Measurements from ENCODE around the gene SESN2.

The SESN2 gene

DNA sequence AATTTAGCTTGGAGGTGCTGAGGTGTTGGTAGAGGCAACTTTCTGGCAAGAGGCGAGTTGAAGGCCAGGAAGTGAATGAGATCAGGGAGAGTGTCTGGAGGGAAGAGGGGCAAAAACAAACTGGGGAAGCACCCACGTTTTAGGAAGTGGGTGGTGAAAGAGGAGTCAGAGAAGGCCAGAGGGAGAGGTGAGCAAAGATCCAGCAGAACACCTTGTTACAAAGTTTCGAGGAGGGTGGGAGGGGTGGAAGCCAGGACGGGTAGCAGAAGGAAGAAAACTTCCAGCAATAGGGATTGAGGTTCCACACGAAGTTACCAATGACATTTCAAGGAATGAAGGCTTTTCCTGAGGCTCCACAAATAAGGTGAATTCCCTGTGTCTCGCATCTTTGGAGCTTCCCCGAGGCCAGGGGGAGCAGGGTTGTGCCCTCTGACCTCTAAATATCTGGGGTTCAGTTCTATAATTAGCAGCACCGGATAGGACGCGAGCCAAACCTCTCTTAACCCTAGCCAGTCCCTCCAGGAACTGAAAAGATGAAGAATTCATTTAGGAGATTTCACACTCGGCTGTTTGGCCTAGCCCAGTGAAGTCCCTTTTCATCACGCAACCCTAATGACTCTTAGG is 578 bp upstream of the SESN2 start:
- Histone ChIP-seq H3K36me3 (ENCODE audit: low read depth) (peaks cover 21% of the 10 kb centered on the region), H3K27ac (ENCODE audit: poor library complexity, severe bottlenecking) (peak overlapping the region; percentile 52), H3K4me3 (ENCODE audit: severe bottlenecking) (no peak overlapping the region), H3K4me1 (ENCODE audit: insufficient read depth, poor library complexity, severe bottlenecking) (peaks cover 20% of the 10 kb centered on the region), H3K27me3 (ENCODE audit: insufficient read depth, poor library complexity, severe bottlenecking) (no peaks in the 10 kb centered on the region), H3K9me3 (ENCODE audit: severe bottlenecking) (no peaks in the 10 kb centered on the region)
- ATAC-seq (ENCODE audit: low read depth) (no peak; the same call in 2 of the 3 replicates), DNase-seq (ENCODE audit: low spot score) (no peak)
- TF ChIP-seq, protein P1, sequence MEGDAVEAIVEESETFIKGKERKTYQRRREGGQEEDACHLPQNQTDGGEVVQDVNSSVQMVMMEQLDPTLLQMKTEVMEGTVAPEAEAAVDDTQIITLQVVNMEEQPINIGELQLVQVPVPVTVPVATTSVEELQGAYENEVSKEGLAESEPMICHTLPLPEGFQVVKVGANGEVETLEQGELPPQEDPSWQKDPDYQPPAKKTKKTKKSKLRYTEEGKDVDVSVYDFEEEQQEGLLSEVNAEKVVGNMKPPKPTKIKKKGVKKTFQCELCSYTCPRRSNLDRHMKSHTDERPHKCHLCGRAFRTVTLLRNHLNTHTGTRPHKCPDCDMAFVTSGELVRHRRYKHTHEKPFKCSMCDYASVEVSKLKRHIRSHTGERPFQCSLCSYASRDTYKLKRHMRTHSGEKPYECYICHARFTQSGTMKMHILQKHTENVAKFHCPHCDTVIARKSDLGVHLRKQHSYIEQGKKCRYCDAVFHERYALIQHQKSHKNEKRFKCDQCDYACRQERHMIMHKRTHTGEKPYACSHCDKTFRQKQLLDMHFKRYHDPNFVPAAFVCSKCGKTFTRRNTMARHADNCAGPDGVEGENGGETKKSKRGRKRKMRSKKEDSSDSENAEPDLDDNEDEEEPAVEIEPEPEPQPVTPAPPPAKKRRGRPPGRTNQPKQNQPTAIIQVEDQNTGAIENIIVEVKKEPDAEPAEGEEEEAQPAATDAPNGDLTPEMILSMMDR (IDR thresholded peaks at IDR 0.05; ENCODE audit: poor library complexity, severe bottlenecking) = no peak

DNA sequence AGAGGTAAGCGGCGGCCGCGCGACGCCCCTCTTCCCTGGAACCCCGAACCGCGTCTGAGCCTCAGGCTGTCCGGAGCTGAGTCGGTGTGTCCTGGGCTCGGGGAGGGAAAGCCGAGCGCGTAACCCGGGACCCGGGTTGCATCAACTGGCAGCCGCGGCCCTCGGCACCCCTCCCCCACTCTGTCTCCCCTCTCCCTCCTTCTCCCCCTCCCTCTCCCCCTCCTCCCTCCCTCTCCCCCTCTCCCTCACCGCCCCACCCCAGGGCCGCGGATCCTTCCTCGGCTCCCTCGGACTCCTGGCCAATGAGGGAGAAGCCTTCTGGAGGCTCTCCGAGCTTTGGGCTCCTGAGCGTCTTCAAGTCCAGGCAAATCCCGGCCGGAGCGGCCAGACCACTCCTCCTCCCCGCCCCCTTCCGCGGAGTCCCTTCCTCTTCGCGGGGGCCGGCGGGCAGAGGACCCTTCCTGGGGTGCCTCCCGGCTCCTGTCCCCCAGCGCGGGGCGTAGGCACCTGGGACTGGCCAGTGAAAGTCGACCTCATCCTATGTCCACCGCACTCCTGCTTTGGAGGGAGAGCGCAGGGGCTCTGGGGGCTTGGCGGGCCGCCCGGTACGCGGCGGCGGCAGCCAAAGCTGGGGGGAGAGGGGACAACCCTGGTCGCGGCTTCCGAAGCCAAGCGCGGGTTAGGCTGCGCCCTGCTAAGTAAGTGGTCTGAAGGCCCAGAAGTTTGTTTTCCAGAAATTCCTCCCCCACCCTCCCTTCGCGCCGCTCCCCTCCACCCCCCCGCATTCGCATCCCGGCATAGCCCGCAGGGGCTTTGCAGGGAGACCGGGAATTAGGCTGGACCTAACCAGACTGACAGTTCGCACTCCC is 850 bp downstream of the SESN2 start:
- no peaks in the 10 kb centered on the region for H3K9me3 ChIP-seq (ENCODE audit: severe bottlenecking)
- ATAC-seq (ENCODE audit: low read depth) (peak; percentile 72), DNase-seq (ENCODE audit: low spot score) (peak; percentile 85)
- peak overlapping the region; percentile 52 for H3K27ac ChIP-seq (ENCODE audit: poor library complexity, severe bottlenecking)
- TF ChIP-seq, protein P1 (IDR thresholded peaks at IDR 0.05; ENCODE audit: poor library complexity, severe bottlenecking) = no peak
- H3K36me3 ChIP-seq (ENCODE audit: low read depth) = peaks cover 32% of the 10 kb centered on the region
- peak overlapping the region; percentile 95 for H3K4me3 ChIP-seq (ENCODE audit: severe bottlenecking)
- H3K27me3 ChIP-seq (ENCODE audit: insufficient read depth, poor library complexity, severe bottlenecking) = no peaks in the 10 kb centered on the region
- H3K4me1 ChIP-seq (ENCODE audit: insufficient read depth, poor library complexity, severe bottlenecking) = peaks cover 20% of the 10 kb centered on the region

DNA sequence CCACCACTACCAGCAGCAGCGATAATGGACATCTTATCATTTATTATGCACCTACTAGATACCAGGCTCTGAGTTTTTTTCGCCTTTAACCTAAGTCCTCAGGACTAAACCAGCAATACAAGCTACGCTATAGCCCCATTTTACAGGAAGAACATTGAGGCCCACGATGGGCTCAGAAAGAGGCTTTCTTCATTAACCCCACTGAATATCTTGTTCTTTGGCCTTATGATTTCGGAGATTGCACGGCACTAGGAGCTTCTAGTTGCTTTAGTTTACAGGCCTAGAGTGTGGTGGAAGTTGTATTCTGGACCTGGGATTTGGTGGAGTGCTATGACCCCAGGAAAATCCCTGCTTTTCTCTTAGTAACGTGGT is 1.5 kb downstream of the SESN2 start:
- ATAC-seq (ENCODE audit: low read depth) (no peak), DNase-seq (ENCODE audit: low spot score) (no peak)
- H3K27me3 ChIP-seq (ENCODE audit: insufficient read depth, poor library complexity, severe bottlenecking) = no peaks in the 10 kb centered on the region
- H3K4me1 ChIP-seq (ENCODE audit: insufficient read depth, poor library complexity, severe bottlenecking) = peaks cover 20% of the 10 kb centered on the region
- no peaks in the 10 kb centered on the region for H3K9me3 ChIP-seq (ENCODE audit: severe bottlenecking)
- peaks cover 36% of the 10 kb centered on the region for H3K36me3 ChIP-seq (ENCODE audit: low read depth)
- H3K4me3 ChIP-seq (ENCODE audit: severe bottlenecking) = peak overlapping the region; percentile 95
- TF ChIP-seq, protein P1 (IDR thresholded peaks at IDR 0.05; ENCODE audit: poor library complexity, severe bottlenecking) = no peak
- H3K27ac ChIP-seq (ENCODE audit: poor library complexity, severe bottlenecking) = peak overlapping the region; percentile 52

DNA sequence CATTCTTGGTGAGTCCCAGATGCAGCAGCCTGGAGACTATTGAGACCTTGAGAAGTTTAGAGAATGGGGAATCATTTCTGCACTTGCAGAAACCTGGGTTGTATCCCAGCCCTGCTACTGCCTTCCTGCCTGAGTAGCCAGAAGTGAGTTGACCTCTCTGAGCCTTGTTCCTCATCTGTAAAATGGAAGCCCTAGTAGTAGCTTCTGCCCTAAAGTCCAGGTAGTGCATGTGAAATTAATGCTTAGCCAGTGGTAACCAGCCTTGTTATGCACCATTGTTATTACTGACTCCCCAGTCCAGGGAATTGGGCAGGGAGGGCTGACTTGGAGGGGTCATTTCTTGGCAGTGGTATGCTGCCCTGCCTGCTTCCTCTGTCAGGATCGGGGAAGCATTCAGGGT is 5.6 kb downstream of the SESN2 start:
- H3K27me3 ChIP-seq (ENCODE audit: insufficient read depth, poor library complexity, severe bottlenecking) = no peaks in the 10 kb centered on the region
- H3K36me3 ChIP-seq (ENCODE audit: low read depth) = peaks cover 58% of the 10 kb centered on the region
- H3K4me1 ChIP-seq (ENCODE audit: insufficient read depth, poor library complexity, severe bottlenecking) = peaks cover 11% of the 10 kb centered on the region
- no peak for DNase-seq (ENCODE audit: low spot score)
- TF ChIP-seq, protein P1 (IDR thresholded peaks at IDR 0.05; ENCODE audit: poor library complexity, severe bottlenecking) = no peak
- H3K27ac ChIP-seq (ENCODE audit: poor library complexity, severe bottlenecking) = no peak overlapping the region
- no peak for ATAC-seq (ENCODE audit: low read depth)
- no peaks in the 10 kb centered on the region for H3K9me3 ChIP-seq (ENCODE audit: severe bottlenecking)
- no peak overlapping the region for H3K4me3 ChIP-seq (ENCODE audit: severe bottlenecking)

All from RWPE2 (cell line).